Measurements from ENCODE around the gene IRF9. TPM values are rescaled to one million over a fixed set of nuclear protein-coding genes. Genes with fewer than 3 reads are reported as not detected.
A peak's percentile ranks its signal among the peaks of the same experiment; 100 is the strongest.

Gene IRF9
- total and polyA plus RNA-seq, 2 of the 13 experiments (the other 11 are each of a cell fraction or from before 2014, with no cell fraction given) = 14.9 to 49.7 TPM

DNA sequence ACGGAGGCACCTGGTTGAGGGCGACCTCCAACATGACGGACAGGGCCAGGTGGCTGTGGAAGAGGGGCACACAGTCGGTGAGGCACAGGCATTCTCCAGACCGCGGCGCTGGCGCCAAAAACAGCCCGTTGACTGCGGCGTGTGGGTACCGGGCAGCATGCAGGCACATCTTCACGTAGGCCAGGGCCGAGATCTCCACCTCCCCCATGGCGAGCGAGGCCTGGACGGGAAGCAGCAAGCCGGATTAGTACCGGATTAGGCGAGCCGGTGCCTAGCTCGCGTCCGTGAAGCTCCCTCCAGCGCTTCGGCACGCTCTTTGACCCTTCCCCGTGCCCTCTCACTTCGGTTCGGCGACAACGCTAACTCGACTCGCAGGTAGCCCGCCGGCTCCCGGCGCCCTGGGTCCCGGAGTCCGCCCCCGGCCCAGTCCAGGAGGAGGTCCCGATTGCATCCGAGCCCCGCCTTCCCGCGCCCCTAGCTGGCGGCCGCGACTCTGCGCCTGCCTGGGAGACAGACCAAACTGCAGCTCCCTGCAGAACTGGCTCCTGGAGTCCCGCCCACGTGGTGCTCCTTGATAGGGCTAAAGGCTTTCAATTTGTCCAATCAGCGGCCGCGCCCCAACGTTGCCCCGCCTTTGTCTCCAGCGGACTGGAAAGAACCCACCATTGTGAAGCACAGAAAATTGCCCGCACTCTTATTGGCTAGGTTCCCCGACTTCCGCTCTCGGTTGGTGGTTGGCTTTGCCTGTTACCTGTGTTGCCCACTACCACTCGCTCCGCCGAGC lies 19.8 kb upstream of the IRF9 start, which contains the start of gene EMC9 (continued):
- TF ChIP-seq, protein P1, sequence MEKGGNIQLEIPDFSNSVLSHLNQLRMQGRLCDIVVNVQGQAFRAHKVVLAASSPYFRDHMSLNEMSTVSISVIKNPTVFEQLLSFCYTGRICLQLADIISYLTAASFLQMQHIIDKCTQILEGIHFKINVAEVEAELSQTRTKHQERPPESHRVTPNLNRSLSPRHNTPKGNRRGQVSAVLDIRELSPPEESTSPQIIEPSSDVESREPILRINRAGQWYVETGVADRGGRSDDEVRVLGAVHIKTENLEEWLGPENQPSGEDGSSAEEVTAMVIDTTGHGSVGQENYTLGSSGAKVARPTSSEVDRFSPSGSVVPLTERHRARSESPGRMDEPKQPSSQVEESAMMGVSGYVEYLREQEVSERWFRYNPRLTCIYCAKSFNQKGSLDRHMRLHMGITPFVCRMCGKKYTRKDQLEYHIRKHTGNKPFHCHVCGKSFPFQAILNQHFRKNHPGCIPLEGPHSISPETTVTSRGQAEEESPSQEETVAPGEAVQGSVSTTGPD (CRISPR knock-in tag; IDR thresholded peaks at IDR 0.05) = peak; percentile 82; the same call in 1 of the 2 replicates
- no peak for TF ChIP-seq NR1H2 (CRISPR knock-in tag; IDR thresholded peaks at IDR 0.05; ENCODE audit: borderline replicate concordance, low read depth)
- TF ChIP-seq, protein P2, sequence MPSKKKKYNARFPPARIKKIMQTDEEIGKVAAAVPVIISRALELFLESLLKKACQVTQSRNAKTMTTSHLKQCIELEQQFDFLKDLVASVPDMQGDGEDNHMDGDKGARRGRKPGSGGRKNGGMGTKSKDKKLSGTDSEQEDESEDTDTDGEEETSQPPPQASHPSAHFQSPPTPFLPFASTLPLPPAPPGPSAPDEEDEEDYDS (CRISPR knock-in tag; IDR thresholded peaks at IDR 0.05) = peak; percentile 98
- TF ChIP-seq NFRKB (IDR thresholded peaks at IDR 0.05) = no peak
- TF ChIP-seq, protein P3, sequence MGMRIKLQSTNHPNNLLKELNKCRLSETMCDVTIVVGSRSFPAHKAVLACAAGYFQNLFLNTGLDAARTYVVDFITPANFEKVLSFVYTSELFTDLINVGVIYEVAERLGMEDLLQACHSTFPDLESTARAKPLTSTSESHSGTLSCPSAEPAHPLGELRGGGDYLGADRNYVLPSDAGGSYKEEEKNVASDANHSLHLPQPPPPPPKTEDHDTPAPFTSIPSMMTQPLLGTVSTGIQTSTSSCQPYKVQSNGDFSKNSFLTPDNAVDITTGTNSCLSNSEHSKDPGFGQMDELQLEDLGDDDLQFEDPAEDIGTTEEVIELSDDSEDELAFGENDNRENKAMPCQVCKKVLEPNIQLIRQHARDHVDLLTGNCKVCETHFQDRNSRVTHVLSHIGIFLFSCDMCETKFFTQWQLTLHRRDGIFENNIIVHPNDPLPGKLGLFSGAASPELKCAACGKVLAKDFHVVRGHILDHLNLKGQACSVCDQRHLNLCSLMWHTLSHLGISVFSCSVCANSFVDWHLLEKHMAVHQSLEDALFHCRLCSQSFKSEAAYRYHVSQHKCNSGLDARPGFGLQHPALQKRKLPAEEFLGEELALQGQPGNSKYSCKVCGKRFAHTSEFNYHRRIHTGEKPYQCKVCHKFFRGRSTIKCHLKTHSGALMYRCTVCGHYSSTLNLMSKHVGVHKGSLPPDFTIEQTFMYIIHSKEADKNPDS (CRISPR knock-in tag; IDR thresholded peaks at IDR 0.05) = no peak
- TF ChIP-seq, protein P4, sequence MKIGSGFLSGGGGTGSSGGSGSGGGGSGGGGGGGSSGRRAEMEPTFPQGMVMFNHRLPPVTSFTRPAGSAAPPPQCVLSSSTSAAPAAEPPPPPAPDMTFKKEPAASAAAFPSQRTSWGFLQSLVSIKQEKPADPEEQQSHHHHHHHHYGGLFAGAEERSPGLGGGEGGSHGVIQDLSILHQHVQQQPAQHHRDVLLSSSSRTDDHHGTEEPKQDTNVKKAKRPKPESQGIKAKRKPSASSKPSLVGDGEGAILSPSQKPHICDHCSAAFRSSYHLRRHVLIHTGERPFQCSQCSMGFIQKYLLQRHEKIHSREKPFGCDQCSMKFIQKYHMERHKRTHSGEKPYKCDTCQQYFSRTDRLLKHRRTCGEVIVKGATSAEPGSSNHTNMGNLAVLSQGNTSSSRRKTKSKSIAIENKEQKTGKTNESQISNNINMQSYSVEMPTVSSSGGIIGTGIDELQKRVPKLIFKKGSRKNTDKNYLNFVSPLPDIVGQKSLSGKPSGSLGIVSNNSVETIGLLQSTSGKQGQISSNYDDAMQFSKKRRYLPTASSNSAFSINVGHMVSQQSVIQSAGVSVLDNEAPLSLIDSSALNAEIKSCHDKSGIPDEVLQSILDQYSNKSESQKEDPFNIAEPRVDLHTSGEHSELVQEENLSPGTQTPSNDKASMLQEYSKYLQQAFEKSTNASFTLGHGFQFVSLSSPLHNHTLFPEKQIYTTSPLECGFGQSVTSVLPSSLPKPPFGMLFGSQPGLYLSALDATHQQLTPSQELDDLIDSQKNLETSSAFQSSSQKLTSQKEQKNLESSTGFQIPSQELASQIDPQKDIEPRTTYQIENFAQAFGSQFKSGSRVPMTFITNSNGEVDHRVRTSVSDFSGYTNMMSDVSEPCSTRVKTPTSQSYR (CRISPR knock-in tag; IDR thresholded peaks at IDR 0.05; ENCODE audit: borderline replicate concordance) = peak; percentile 97; the same call in 1 of the 2 replicates
- no peak for TF ChIP-seq ZNF780A (CRISPR knock-in tag; IDR thresholded peaks at IDR 0.05)
- TF ChIP-seq ZNF451 (CRISPR knock-in tag; IDR thresholded peaks at IDR 0.05) = peak; percentile 74
- TF ChIP-seq ZBTB38 (CRISPR knock-in tag; IDR thresholded peaks at IDR 0.05) = peak; percentile 78
- TF ChIP-seq FOXM1 (CRISPR knock-in tag; IDR thresholded peaks at IDR 0.05) = no peak; the same call in 1 of the 2 replicates
- TF ChIP-seq GFI1 (CRISPR knock-in tag; IDR thresholded peaks at IDR 0.05; ENCODE audit: borderline replicate concordance) = no peak
- no peak; the same call in none of the 2 replicates for TF ChIP-seq FOXJ3 (CRISPR knock-in tag; IDR thresholded peaks at IDR 0.05; ENCODE audit: borderline replicate concordance)
- peak; percentile 79 for TF ChIP-seq CBX5 (CRISPR knock-in tag; IDR thresholded peaks at IDR 0.05; ENCODE audit: borderline replicate concordance)
- TF ChIP-seq, protein P5, sequence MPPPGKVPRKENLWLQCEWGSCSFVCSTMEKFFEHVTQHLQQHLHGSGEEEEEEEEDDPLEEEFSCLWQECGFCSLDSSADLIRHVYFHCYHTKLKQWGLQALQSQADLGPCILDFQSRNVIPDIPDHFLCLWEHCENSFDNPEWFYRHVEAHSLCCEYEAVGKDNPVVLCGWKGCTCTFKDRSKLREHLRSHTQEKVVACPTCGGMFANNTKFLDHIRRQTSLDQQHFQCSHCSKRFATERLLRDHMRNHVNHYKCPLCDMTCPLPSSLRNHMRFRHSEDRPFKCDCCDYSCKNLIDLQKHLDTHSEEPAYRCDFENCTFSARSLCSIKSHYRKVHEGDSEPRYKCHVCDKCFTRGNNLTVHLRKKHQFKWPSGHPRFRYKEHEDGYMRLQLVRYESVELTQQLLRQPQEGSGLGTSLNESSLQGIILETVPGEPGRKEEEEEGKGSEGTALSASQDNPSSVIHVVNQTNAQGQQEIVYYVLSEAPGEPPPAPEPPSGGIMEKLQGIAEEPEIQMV (CRISPR knock-in tag; IDR thresholded peaks at IDR 0.05; ENCODE audit: low read depth) = peak; percentile 99
- TF ChIP-seq, protein P6, sequence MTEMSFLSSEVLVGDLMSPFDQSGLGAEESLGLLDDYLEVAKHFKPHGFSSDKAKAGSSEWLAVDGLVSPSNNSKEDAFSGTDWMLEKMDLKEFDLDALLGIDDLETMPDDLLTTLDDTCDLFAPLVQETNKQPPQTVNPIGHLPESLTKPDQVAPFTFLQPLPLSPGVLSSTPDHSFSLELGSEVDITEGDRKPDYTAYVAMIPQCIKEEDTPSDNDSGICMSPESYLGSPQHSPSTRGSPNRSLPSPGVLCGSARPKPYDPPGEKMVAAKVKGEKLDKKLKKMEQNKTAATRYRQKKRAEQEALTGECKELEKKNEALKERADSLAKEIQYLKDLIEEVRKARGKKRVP (CRISPR knock-in tag; IDR thresholded peaks at IDR 0.05) = 0 out of 4 replicates have a peak, but pooled peaks of 1 of the 2 experiments have one; percentile 51
- peak; percentile 66; the same call in 1 of the 2 replicates for TF ChIP-seq RNF2 (conservative IDR thresholded peaks at IDR 0.05; ENCODE audit: low read depth)
- peak; percentile 96 for TF ChIP-seq TBX2 (CRISPR knock-in tag; IDR thresholded peaks at IDR 0.05; ENCODE audit: borderline replicate concordance)
- TF ChIP-seq FOXC1 (CRISPR knock-in tag; IDR thresholded peaks at IDR 0.05; ENCODE audit: borderline replicate concordance) = no peak
- peak; percentile 83 for TF ChIP-seq NR2C2 (CRISPR knock-in tag; IDR thresholded peaks at IDR 0.05; ENCODE audit: borderline replicate concordance)

All from HepG2 (cell line).